ENCODE results near the gene DCLK2. TPM values are rescaled to one million over a fixed set of nuclear protein-coding genes. Genes with fewer than 3 reads are reported as not detected.

DCLK2 gene
- total RNA-seq, 1 experiment from 2014 or later, result 2.9 TPM

GRCh38 chr4:150046728-150047217 is 31.5 kb upstream of the DCLK2 start:
- Mint-ChIP-seq H3K36me3 (ENCODE audit: insufficient read depth, unreplicated experiment) (no peaks in the 10 kb centered on the region), H3K27me3 (ENCODE audit: insufficient read depth, unreplicated experiment) (peaks cover 2% of the 10 kb centered on the region), H3K4me3 (ENCODE audit: unreplicated experiment) (no peak overlapping the region), H3K4me1 (ENCODE audit: low read depth, unreplicated experiment) (no peaks in the 10 kb centered on the region), H3K27ac (ENCODE audit: unreplicated experiment) (no peak overlapping the region), H3K9me3 (ENCODE audit: unreplicated experiment) (no peaks in the 10 kb centered on the region)
- Histone ChIP-seq H3K9me3 (no peaks in the 10 kb centered on the region), H3K36me3 (ENCODE audit: control insufficient read depth, insufficient read depth, low read length) (no peaks in the 10 kb centered on the region), H3K4me1 (no peaks in the 10 kb centered on the region), H3K27me3 (replicated peaks; ENCODE audit: control insufficient read depth, insufficient read depth, low read length) (no peaks in the 10 kb centered on the region), H3K4me3 (ENCODE audit: low read depth, low read length) (no peak overlapping the region)
- DNase-seq, result no peak
- CTCF ChIA-PET, result no interaction called here
- BruUV-seq (replicated peaks), result no TSS peak
- TF ChIP-seq CTCF (IDR thresholded peaks at IDR 0.05; ENCODE audit: insufficient read depth in 1 of 2, low read depth in 1 of 2, low read length in 1 of 2, severe bottlenecking in 1 of 2, unreplicated experiment in 1 of 2), result no peak
- POLR2A ChIA-PET, result no interaction called here
- intact Hi-C loops (cut with micrococcal nuclease; ENCODE audit: unreplicated experiment), result no loop called here

- Mint-ChIP-seq H3K4me1 (ENCODE audit: low read depth, unreplicated experiment) (no peaks in the 10 kb centered on the region), H3K36me3 (ENCODE audit: insufficient read depth, unreplicated experiment) (no peaks in the 10 kb centered on the region), H3K27ac (ENCODE audit: unreplicated experiment) (no peak overlapping the region), H3K27me3 (ENCODE audit: insufficient read depth, unreplicated experiment) (no peaks in the 10 kb centered on the region), H3K9me3 (ENCODE audit: unreplicated experiment) (no peaks in the 10 kb centered on the region), H3K4me3 (ENCODE audit: unreplicated experiment) (no peak overlapping the region)
- Histone ChIP-seq H3K4me1 (no peaks in the 10 kb centered on the region), H3K9me3 (no peaks in the 10 kb centered on the region), H3K27me3 (replicated peaks; ENCODE audit: control insufficient read depth, insufficient read depth, low read length) (no peaks in the 10 kb centered on the region), H3K4me3 (ENCODE audit: low read depth, low read length) (no peak overlapping the region), H3K36me3 (ENCODE audit: control insufficient read depth, insufficient read depth, low read length) (no peaks in the 10 kb centered on the region)
- POLR2A ChIA-PET, result no interaction called here
- no TSS peak for BruUV-seq (replicated peaks)
- intact Hi-C loops (cut with micrococcal nuclease; ENCODE audit: unreplicated experiment), result no loop called here
- no peak for TF ChIP-seq CTCF (IDR thresholded peaks at IDR 0.05; ENCODE audit: insufficient read depth in 1 of 2, low read depth in 1 of 2, low read length in 1 of 2, severe bottlenecking in 1 of 2, unreplicated experiment in 1 of 2)
- CTCF ChIA-PET, result no interaction called here
- no peak for DNase-seq
These were observed 30.7 kb upstream of the DCLK2 start for GRCh38 chr4:150047546-150047945.

GRCh38 chr4:150049682-150050081 is 28.6 kb upstream of the DCLK2 start:
- peaks cover 6% of the 10 kb centered on the region for H3K9me3 Mint-ChIP-seq (ENCODE audit: unreplicated experiment)
- H3K4me3 ChIP-seq (ENCODE audit: low read depth, low read length), result no peak overlapping the region
- no peaks in the 10 kb centered on the region for H3K9me3 ChIP-seq

More at GRCh38 chr4:150049682-150050081, 28.6 kb upstream of the DCLK2 start:
- H3K4me1 ChIP-seq, result no peaks in the 10 kb centered on the region
- intact Hi-C loops (cut with micrococcal nuclease; ENCODE audit: unreplicated experiment), result no loop called here
- BruUV-seq (replicated peaks), result no TSS peak
- DNase-seq, result no peak
- Mint-ChIP-seq H3K27ac (ENCODE audit: unreplicated experiment) (no peak overlapping the region), H3K36me3 (ENCODE audit: insufficient read depth, unreplicated experiment) (no peaks in the 10 kb centered on the region), H3K4me3 (ENCODE audit: unreplicated experiment) (no peak overlapping the region), H3K27me3 (ENCODE audit: insufficient read depth, unreplicated experiment) (no peaks in the 10 kb centered on the region), H3K4me1 (ENCODE audit: low read depth, unreplicated experiment) (no peaks in the 10 kb centered on the region)
- POLR2A ChIA-PET, result no interaction called here
- no peaks in the 10 kb centered on the region for H3K36me3 ChIP-seq (ENCODE audit: control insufficient read depth, insufficient read depth, low read length)
- TF ChIP-seq CTCF (IDR thresholded peaks at IDR 0.05; ENCODE audit: insufficient read depth in 1 of 2, low read depth in 1 of 2, low read length in 1 of 2, severe bottlenecking in 1 of 2, unreplicated experiment in 1 of 2), result no peak
- CTCF ChIA-PET, result no interaction called here
- no peaks in the 10 kb centered on the region for H3K27me3 ChIP-seq (replicated peaks; ENCODE audit: control insufficient read depth, insufficient read depth, low read length)
